Measurements from ENCODE around the gene C1orf50. TPM values are rescaled to one million over a fixed set of nuclear protein-coding genes. Genes with fewer than 3 reads are reported as not detected.

The C1orf50 gene
- total and polyA plus RNA-seq, 2 donors from 2014 or later, result 7.5 to 14.6 TPM

DNA sequence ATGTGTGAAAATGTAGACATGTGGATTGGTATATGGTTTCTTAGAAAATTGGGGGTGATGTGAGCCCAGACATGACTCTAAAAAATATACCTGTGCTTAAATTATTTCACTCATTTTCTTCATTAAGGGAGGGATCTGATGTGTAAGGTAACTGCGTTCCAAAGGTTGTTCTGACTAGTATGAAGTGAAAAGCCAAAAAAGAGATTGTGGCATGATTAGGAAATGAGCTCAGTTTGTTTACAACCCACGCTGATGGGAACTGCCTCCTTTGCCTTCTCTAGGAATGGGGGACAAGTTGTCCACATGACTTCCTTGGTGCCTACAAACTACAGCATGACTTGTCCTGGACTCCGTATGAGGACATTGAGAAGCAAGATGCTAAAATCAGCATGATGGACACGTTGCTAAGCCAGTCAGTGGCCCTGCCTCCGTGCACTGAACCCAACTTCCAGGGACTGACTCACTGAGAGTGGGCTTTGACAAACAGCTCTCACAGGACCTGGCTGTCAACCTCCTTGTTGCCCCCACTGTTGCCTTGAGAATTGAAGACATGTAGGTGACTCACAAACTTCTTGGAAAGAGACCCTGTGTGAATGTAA, 8.0 kb downstream of the C1orf50 start:
- H3K9me3 ChIP-seq (ENCODE audit: control insufficient read depth in 2 of 3, insufficient read depth in 1 of 3, low read length in 3 of 3), result no peaks in the 10 kb centered on the region
- no peak for TF ChIP-seq CTCF (IDR thresholded peaks at IDR 0.05; ENCODE audit: borderline replicate concordance, extremely low read depth, insufficient read depth)
- FAIRE-seq (no peak), DNase-seq (no peak)
- H3K27me3 ChIP-seq (ENCODE audit: control insufficient read depth, insufficient read depth, low read length), result no peaks in the 10 kb centered on the region
- no peak overlapping the region for H3K27ac ChIP-seq (ENCODE audit: low read depth in 2 of 2, low read length in 2 of 2)
- peaks cover 2 to 28% (median 15%) of the 10 kb centered on the region in 3 donors for H3K36me3 ChIP-seq (ENCODE audit: control insufficient read depth in 2 of 3, insufficient read depth in 3 of 3, low read length in 3 of 3)
- no peak overlapping the region for H3K4me3 ChIP-seq (ENCODE audit: low read length in 3 of 3)
- intact Hi-C loops (cut with DNase I), result no loop called here
- no peaks in the 10 kb centered on the region for H3K4me1 ChIP-seq (ENCODE audit: control insufficient read depth in 2 of 3, insufficient read depth in 2 of 3, low read depth in 1 of 3, low read length in 3 of 3)
- no peak overlapping the region for H3K9ac ChIP-seq (ENCODE audit: low read length in 3 of 3)

GRCh38 chr1:42776502-42776901, 9.5 kb downstream of the C1orf50 start:
- H3K27ac ChIP-seq (ENCODE audit: low read depth in 2 of 2, low read length in 2 of 2), result no peak overlapping the region
- H3K9me3 ChIP-seq (ENCODE audit: control insufficient read depth in 2 of 3, insufficient read depth in 1 of 3, low read length in 3 of 3), result no peaks in the 10 kb centered on the region
- H3K36me3 ChIP-seq (ENCODE audit: control insufficient read depth in 2 of 3, insufficient read depth in 3 of 3, low read length in 3 of 3), result peaks cover 2 to 28% (median 15%) of the 10 kb centered on the region in 3 donors
- H3K9ac ChIP-seq (ENCODE audit: low read length in 3 of 3), result no peak overlapping the region
- intact Hi-C loops (cut with DNase I), result no loop called here
- H3K4me3 ChIP-seq (ENCODE audit: low read length in 3 of 3), result no peak overlapping the region
- no peak for TF ChIP-seq CTCF (IDR thresholded peaks at IDR 0.05; ENCODE audit: borderline replicate concordance, extremely low read depth, insufficient read depth)
- FAIRE-seq (no peak), DNase-seq (no peak)
- H3K4me1 ChIP-seq (ENCODE audit: control insufficient read depth in 2 of 3, insufficient read depth in 2 of 3, low read depth in 1 of 3, low read length in 3 of 3), result no peaks in the 10 kb centered on the region
- no peaks in the 10 kb centered on the region for H3K27me3 ChIP-seq (ENCODE audit: control insufficient read depth, insufficient read depth, low read length)

- Histone ChIP-seq H3K9ac (ENCODE audit: low read length in 3 of 3) (peak overlapping the region in 1 of 3 donors; percentile 4), H3K36me3 (ENCODE audit: control insufficient read depth in 2 of 3, insufficient read depth in 3 of 3, low read length in 3 of 3) (peaks cover 2 to 28% (median 15%) of the 10 kb centered on the region in 3 donors), H3K27me3 (ENCODE audit: control insufficient read depth, insufficient read depth, low read length) (no peaks in the 10 kb centered on the region), H3K4me1 (ENCODE audit: control insufficient read depth in 2 of 3, insufficient read depth in 2 of 3, low read depth in 1 of 3, low read length in 3 of 3) (no peaks in the 10 kb centered on the region), H3K27ac (ENCODE audit: low read depth in 2 of 2, low read length in 2 of 2) (no peak overlapping the region), H3K4me3 (ENCODE audit: low read length in 3 of 3) (no peak overlapping the region), H3K9me3 (ENCODE audit: control insufficient read depth in 2 of 3, insufficient read depth in 1 of 3, low read length in 3 of 3) (no peaks in the 10 kb centered on the region)
- TF ChIP-seq CTCF (IDR thresholded peaks at IDR 0.05; ENCODE audit: borderline replicate concordance, extremely low read depth, insufficient read depth), result peak; percentile 39
- intact Hi-C loops (cut with DNase I), result no loop called here
- FAIRE-seq, result no peak
- DNase-seq, result peak in 3 of 5 donors; percentile 22 to 54 (median 35)
Observed at GRCh38 chr1:42777852-42778251, 10.8 kb downstream of the C1orf50 start.

- Histone ChIP-seq H3K27ac (ENCODE audit: low read depth in 2 of 2, low read length in 2 of 2) (no peak overlapping the region), H3K9me3 (ENCODE audit: control insufficient read depth in 2 of 3, insufficient read depth in 1 of 3, low read length in 3 of 3) (no peaks in the 10 kb centered on the region), H3K4me1 (ENCODE audit: control insufficient read depth in 2 of 3, insufficient read depth in 2 of 3, low read depth in 1 of 3, low read length in 3 of 3) (peaks cover 0 to under 1% (median 0%) of the 10 kb centered on the region in 3 donors), H3K36me3 (ENCODE audit: control insufficient read depth in 2 of 3, insufficient read depth in 3 of 3, low read length in 3 of 3) (peaks cover 2 to 27% (median 12%) of the 10 kb centered on the region in 3 donors), H3K9ac (ENCODE audit: low read length in 3 of 3) (no peak overlapping the region), H3K27me3 (ENCODE audit: control insufficient read depth, insufficient read depth, low read length) (no peaks in the 10 kb centered on the region), H3K4me3 (ENCODE audit: low read length in 3 of 3) (no peak overlapping the region)
- no peak for TF ChIP-seq CTCF (IDR thresholded peaks at IDR 0.05; ENCODE audit: borderline replicate concordance, extremely low read depth, insufficient read depth)
- intact Hi-C loops (cut with DNase I), result no loop called here
- FAIRE-seq (no peak), DNase-seq (no peak)
Observed at GRCh38 chr1:42779725-42780124, 12.7 kb downstream of the C1orf50 start.
